HG02973 (cell line): Measurements from ENCODE around the gene AMIGO3.

Experiments
- ATAC-seq: cut with Tn5 transposase; IDR thresholded peaks from one replicate; pipeline ENCODE4 v1.9.1; 2021; ENCODE audit warnings: moderate library complexity; ENCODE audit not compliant: unreplicated experiment

AMIGO3 gene

DNA sequence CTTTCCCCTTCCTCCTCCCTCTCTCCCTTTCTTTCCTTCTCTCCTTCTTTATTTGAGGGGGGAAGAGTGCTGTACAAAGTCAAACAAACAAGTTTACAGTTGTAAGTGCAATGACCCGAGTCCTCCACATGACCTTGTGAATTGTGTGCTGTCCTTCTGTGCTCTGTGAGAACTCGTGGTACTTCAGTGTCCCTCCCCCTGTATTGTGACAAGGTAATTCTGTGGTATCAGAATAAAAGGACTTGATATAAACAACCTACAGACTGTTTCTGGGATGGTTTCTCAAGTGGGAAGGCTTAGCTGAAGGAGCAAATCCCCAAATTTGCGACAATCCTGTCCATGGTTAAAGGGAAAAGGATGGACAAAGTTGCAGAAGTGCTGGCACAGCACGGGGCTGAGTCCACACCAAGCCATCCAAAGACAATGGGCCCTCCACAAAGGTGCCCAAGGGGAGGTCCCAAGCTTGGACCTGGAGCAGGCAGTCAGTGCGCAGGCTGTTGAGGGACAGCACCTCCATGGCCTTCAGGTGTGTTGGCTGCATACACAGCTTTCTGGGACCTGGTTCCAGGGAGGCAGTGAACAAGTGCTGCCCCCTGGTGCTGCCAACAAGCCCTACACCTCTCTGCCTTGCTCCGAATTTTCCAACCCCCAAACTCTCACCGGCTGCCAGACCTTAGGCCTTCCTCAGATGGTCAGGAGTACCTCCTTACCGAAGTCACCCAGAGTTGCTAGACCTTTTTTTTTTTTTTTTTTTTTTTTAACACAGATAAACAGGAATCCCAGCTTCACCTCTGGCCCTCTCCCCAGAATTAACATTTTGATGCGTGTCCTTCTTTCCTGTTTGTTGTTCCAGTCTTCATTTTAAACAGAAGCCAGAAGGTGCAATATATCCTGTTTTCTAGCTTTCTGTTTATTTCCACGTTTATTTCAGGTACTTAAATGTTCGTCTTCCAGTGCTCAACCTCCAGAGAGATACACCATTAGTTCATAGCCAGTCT, 47.9 kb downstream of the AMIGO3 start:
- ATAC-seq: no peak

DNA sequence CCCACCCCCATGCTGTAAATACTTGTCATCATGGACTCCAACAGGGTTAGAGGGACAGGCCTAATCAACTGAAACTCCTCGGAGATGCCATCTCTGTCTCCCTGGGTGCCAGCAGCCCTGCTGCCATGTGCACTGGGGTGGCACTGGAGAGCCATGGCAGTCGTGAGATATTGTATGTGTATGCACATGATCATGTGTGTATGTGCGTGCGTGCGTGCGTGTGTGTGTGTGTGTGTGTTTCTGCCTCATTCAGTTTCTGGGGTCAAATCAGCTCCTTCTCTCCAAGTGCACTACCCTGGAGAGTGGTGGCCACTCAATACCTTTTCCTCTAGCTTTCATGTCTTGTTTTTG, 48.6 kb downstream of the AMIGO3 start:
- ATAC-seq: no peak

DNA sequence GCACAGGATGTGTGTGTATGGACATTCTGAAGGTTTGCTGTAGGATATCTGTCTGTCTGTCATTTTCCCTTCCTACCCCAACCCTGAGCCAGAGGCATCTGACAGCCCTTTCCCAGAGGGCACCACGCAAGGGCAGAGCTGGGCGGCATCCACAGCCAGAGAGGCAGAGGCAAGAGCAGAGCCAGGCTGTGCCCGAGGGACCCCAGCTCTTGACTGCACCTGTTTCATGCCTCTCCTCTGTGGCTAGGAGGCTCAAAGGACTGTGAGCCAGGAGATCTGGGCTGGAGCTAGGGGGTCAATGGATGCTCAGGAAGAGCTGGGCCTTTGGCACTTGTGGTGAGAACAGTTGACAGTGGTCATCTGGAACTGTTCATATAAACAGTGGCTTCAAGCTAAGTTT, 50.1 kb downstream of the AMIGO3 start:
- ATAC-seq: no peak

DNA sequence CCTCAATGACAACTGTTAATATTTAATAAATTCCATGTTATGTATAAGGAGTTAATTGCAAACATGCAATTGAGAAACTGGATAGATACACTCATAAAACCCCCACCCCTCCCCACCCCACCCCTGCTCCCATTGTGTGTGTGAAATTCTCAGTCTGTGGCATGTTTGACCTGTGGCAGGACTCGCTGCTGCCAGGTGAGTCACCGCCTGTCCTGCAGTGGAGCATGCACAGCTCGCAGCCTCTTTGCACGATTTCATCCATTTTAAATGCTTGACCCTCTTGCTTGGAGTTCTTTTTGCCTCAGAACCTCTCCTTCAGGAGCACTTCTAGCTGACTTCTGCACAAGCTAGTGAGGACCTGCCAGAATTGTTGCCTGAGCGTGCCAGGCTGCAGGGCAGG, 50.6 kb downstream of the AMIGO3 start:
- ATAC-seq: no peak

DNA sequence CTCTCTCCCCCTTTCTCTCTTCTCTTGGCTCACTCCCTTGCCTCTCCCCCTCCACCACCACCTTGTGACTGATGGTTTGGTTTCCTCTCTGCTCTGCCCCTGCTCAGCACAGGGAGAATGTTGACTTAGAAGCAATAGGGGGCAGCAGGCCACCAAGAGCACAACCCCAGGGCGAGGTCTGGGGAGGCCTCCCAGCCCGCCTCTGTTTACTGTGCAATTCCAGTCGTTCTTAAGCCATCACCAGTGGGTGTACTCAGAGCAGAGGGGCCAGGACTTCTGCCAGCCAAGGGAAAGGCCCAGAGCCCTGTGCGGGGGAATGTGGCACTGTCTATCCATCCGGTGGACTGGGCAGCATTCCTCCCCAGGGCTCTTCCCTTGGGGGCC, 51.1 kb downstream of the AMIGO3 start:
- ATAC-seq: no peak

DNA sequence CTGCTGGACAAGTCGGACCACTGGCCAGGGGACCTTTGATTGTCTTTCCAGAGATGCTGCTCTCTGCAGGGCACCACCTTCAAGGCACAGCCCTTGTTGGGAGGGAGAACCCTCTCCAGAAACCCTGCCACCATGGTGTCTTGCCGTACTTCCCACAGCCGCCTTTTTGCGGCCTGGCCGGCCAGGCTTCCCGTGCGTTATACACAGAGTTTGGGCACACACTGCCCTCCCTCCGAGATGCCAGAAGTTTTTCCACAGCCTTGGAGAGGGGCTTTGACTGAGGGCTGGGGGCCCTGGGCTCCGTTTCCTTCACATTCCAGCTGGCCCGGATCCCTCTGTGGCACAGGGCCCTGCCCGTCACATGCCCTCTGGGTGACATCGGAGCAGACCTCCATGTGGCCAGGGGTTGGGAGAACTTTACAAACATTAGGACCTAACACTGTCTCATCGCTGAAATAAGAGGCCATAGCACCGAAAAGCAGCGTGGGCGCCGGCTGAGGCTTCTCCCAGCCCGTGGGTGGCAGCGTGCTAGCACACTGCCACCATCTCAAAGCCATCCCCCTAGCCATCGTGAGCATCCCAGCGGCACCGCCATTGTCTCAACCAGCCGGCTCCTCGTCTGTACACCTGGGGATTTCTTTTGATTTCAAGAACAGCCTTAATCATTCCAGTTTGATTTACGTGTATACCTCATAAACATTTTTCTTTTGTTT, 51.6 kb downstream of the AMIGO3 start:
- no peak for ATAC-seq
